HepG2 (cell line): Measurements from ENCODE around the gene CFAP61.

Source experiments
- DPF2 ChIP-seq: sonication (generic); formaldehyde crosslinking; IDR thresholded peaks from 2 replicates; pipeline ENCODE4 v1.4.0; 2020; ENCODE audit warnings: mild to moderate bottlenecking, low read depth, missing genetic modification reagents, borderline replicate concordance
- MBNL3 ChIP-seq: fragments of 250-450 bp; sonication (Bioruptor Pico); conservative IDR thresholded peaks from 2 replicates; pipeline ENCODE4 v1.8.0; 2022; ENCODE audit warnings: mild to moderate bottlenecking, inconsistent platforms
- NRL ChIP-seq: sonication (generic); formaldehyde crosslinking; IDR thresholded peaks from 2 replicates; pipeline ENCODE4 v1.5.0; 2020; ENCODE audit warnings: missing genetic modification reagents, mild to moderate bottlenecking, moderate library complexity, borderline replicate concordance
- POLR2A ChIP-seq, 2 experiments: IDR thresholded peaks; 2 replicates each; pipeline ENCODE4 v1.6.1; 2011; ENCODE audit warnings: low read depth in 2 of 2, low read length in 2 of 2, mild to moderate bottlenecking in 1 of 2, moderate library complexity in 1 of 2; ENCODE audit not compliant: insufficient read depth in 1 of 2
- TF ChIP-seq, protein P1 (sequence below): sonication (generic); formaldehyde crosslinking; IDR thresholded peaks from 2 replicates; pipeline ENCODE4 v1.4.0; 2020; ENCODE audit warnings: missing genetic modification reagents, mild to moderate bottlenecking, borderline replicate concordance

DNA sequence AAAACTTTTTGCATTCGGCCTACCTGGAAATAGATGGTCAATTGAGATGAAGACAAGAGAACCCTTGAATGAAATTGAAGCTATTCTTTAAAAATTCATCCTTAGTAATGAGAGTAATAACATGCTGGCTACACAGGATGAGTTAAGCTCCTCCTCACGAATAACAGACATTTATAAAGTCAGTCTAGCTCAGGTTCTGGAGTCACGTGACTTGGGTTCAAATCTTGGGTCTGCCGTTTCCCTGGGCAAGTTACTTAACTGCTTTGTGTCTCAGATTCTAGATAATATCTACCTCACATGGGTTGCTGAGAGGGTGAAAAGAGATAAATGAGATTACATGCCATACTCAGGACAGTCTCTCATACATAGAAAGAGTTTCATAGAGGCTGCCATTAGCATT lies 214.2 kb downstream of the CFAP61 start:
- TF ChIP-seq NRL (CRISPR knock-in tag), result no peak
- TF ChIP-seq, protein P1, sequence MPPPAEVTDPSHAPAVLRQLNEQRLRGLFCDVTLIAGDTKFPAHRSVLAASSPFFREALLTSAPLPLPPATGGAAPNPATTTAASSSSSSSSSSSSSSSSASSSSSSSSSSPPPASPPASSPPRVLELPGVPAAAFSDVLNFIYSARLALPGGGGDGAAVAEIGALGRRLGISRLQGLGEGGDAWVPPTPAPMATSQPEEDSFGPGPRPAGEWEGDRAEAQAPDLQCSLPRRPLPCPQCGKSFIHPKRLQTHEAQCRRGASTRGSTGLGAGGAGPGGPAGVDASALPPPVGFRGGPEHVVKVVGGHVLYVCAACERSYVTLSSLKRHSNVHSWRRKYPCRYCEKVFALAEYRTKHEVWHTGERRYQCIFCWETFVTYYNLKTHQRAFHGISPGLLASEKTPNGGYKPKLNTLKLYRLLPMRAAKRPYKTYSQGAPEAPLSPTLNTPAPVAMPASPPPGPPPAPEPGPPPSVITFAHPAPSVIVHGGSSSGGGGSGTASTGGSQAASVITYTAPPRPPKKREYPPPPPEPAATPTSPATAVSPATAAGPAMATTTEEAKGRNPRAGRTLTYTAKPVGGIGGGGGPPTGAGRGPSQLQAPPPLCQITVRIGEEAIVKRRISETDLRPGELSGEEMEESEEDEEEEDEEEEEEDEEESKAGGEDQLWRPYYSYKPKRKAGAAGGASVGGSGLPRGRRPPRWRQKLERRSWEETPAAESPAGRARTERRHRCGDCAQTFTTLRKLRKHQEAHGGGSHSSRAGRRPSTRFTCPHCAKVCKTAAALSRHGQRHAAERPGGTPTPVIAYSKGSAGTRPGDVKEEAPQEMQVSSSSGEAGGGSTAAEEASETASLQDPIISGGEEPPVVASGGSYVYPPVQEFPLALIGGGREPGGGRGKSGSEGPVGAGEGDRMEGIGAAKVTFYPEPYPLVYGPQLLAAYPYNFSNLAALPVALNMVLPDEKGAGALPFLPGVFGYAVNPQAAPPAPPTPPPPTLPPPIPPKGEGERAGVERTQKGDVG, result no peak
- no peak for TF ChIP-seq MBNL3 (CRISPR knock-in tag)
- no peak for TF ChIP-seq DPF2
- no peak for TF ChIP-seq POLR2A (IDR thresholded peaks at IDR 0.05; ENCODE audit: insufficient read depth in 1 of 2, low read depth in 2 of 2, low read length in 2 of 2)
